GM18526 (cell line): ENCODE data around the gene HOXA4.

Source experiments
- POLR2A ChIP-seq: IDR thresholded peaks from 3 replicates; pipeline ENCODE4 v1.6.1; 2011; ENCODE audit not compliant: insufficient read length; ENCODE audit errors: extremely low read depth

Gene HOXA4

DNA sequence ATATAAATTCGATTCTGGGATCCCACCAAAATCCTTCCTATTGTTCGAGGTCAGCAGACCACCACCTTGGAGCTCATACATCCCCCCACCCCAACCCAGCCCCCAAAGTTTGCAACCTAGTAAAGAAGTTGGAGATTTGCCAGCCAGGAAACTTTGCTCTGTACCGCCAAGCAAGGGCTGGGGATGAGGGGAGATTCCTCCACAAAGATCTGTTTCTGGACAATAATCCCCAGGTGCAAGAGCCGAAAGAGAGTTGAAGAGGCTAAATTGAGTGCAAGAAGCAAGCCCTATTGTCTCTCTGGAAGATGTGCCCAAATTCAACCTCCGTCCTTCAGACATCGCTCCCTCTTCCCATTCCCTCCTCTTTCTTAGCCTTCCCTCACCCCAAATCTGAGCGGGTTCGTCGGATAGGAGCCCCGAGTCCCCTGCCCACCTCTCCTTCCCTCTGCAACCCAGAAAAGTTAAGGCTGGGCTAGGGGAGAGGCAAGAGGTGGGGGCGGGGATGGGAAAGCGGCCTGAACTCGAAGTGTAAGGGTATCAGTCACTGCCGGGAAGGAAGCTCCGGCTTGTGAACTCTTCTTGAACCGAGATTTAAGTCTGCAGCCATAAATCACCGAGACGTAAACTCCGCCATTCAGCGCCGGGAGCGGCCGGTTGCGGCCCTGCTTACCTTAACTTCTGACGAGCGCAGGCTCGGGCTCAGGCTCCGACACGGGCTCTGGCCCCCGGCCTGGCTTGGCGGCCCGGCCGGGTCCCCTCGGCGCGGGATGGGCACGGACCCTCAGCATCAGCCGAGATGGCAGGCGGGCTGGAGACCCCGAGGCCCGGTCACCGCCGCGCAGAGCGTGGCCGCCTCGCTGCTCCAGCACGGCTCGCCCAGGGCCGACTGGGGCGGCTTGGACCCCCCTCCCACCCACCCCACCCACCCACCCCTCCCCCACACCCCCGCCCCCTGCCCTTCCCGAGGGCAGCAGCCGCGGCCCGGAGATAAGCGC, 17.3 kb downstream of the HOXA4 start:
- no peak for TF ChIP-seq POLR2A

DNA sequence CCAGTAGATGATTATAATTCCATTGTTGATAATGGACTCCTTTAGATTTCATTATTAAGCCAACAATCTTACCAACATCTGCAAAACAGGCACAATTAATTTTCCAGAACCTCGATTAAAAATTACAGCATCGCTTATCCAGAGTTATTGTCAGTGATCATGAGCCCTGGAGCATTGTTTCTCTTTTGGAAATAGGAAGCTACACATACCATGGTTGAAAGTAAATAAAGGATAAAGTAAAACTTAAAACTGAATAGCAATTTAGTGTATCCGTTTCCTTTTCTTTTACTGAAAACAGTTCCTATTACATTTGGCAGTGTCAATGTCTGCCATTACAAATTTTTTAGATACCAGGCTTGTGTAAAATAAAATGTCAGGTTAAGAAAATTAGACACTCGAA, 18.2 kb downstream of the HOXA4 start:
- no peak for TF ChIP-seq POLR2A

DNA sequence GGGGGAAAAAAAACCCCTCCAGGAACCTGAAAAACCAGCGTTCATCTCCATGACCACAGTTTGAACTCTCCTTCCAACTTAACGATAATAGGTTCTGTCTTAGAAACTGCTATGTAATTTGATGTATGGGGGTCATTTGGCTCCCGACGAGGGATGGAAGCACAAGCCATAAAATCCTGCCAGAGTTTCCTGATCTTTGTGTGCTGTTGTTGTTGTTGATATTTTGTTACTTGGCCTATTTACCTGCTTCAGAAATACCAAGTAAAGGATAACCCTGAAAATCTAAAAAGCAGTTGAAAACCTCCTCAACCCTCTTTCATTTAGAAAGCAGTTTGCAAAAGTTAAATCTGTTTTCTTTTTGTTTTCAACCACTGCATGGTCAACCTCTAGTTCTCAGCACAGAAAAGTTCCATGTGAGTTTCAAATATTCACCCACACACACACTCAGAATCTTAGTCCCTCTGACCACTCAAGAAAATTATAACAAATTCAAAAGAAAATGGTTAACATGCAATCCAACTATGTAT, 18.7 kb downstream of the HOXA4 start:
- TF ChIP-seq POLR2A, result no peak

DNA sequence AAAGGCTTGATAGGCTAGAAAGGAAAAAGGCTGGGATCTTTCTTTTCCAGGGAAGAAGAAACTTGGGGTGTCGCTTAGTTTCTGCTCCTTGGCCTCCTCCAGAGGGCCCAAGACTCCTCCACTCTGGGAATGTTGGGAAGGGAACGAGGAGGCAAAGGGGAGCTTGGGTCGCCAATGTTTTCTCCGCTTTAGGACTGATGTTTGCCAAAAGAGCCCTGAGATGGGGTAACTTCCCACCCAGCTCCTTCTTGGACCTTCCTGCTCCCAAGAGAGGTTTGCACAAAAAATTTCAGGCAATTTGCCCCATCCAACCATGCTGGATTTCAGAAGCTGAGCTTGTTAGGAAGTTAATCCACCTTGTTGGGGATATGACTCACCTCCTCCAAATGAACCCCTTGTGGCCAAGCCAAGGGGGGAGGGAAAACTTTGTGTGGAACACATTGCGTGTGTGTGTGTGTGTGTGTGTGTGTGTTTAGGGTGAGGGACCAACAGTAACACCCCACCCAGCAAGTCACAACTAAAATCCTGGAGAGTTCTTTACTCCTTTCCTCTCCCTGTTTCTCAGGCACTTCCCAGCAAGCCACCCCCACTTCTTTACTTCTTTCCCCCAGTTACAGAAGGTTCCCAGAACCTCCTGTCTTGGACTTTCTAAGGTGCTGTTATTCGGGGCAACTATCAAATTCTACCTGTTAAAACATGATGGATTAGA, 19.4 kb downstream of the HOXA4 start:
- no peak for TF ChIP-seq POLR2A

DNA sequence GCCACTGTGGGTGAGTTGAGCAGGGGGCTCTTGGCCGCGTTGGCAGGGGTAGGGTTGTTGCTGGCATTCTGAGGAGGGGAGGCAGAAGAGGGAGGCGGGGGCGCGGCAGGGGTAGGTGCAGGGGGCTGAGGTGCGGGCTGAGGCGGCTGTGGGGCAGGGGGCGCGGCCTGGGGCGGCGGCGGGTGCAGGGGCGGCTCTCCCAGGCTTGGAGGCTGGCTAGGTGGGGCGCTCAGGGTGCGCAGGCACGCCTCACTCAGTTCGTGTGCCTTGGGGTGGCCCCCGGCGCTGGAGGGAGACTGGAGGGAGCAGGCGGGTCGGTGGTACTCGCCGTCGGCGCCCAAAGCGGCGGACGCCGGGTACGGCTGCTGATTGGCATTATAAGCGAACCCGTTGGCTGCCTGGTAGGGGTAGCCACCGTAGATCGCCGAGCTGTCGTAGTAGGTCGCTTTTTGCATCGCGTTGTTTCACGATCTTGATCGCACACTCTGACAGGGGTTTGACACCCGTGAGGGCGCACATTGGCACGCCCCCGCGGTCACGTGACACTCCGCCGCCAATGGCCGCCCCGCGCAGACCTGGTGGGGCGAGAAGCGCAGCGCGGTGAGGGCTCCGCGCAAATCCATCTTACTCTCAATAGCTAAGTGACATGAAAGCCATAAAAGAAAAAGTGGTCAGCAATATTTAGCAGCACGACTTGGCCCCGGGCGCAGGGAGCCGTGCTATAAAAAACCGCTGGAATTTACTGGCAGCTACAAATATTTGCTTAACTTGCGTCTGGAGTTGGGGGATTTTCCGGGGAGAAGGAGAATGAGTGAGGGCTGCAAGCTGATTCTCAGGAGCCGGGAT, 20.1 kb downstream of the HOXA4 start:
- no peak for TF ChIP-seq POLR2A

DNA sequence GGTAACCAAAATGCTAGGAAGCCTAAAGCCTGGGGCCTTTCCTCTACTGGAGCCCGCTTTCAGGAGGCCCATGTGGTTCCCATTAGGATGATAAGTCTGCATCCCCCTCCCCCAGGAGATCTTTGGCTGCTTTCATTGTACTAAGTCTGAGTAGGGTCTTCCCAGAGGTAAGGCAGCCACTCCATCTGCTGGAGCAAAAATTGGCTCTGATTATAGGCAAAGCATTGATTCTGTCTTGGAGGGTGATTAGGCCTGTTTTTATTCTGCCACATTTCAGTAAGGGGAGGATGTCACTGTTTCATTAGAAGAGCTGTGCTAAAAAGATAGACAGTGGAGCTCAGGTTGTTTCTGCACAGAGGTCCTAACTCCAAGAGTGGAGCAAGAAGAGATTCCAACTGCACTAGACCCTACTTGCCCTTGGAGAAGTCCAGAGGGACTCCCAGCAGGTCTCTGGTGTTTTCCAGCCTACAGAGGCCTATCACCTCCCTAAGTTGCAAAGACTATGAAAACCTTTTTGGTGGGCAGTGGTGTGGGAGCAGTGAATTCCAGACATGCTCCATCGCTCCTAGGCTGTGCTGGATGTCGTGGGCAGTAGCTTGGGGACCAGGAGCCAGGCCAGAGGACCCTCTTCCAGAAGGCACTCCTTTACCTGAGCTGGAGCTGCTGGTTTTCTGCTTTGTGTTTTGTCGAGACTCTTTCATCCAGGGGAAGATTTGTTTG, 20.9 kb downstream of the HOXA4 start:
- no peak for TF ChIP-seq POLR2A

DNA sequence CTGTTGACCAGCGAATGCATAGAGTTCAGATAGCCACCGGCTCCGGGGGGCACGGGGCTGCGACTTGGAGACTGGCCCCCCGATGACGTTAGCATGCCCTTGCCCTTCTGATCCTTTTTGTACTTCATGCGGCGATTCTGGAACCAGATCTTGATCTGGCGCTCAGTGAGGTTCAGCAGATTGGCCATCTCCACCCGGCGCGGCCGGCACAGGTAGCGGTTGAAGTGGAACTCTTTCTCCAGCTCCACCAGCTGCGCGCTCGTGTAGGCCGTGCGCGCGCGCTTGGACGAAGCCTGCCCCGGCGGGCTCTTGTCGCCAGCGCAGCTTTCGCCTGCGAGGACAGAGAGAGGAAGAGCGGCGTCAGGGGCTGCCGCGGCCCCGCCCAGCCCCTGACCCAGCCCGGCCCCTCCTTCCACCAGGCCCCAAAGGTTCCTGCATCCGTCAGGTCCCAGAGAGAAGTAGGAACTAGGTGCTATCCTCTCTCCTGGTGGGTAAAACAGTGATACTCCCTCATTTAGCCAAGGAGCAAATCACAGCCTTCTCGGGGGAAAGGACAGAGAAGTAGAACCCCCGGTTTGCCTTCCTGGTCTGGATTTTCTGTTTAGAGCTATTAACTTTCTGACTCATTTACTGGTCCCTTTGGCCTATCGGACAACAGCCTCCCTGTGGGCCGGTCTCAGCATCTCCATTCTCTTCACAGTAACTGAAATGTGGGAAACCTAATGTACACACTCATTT, 22.0 kb downstream of the HOXA4 start:
- no peak for TF ChIP-seq POLR2A

DNA sequence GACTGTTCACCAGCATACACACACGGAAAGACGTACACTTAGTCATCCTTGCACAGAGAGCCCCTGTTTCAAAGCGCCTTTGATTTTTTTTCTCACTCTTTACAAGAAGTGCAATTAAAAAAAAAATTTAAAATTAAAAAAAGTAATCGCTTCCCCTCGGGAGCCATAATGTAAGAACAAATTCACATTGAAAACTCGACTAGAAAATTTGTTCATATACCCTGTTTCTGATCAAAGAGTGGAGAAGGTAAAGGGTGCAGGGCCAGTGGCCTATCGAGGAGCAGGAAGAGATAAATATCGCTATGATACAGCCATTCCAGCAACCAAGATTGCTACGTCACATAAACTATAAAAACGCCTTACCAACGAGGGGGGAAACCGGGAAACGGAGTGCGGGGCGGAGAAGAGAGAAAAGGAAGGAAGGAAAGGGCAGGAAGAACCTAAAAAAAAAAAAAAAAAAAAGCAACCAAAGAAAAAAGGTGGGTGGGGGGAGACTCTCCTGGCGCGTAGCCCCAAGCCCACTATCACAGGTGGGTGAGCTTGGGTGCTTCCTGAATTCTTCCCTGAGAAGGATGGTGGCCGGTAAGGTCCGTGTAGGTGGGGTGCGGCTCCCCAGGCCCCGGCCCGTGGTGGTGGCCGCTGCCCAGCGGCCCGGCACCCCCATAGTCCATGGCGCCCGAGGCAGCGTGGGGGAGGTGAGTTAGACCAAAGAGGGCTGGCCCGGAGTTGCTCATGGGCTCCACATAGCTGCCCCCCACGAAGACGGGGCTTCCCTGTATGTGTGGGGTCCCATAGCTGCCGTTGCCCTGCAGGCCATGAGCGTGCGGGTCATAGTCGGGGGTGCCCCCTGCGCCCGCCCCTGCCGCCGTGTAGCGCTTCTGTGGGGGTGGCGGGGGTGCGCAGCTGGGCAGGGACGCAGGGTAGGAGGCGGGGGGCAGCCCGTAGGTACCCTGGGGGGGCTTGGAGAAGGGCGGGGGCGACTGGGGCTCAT, 22.9 kb downstream of the HOXA4 start:
- TF ChIP-seq POLR2A, result no peak

DNA sequence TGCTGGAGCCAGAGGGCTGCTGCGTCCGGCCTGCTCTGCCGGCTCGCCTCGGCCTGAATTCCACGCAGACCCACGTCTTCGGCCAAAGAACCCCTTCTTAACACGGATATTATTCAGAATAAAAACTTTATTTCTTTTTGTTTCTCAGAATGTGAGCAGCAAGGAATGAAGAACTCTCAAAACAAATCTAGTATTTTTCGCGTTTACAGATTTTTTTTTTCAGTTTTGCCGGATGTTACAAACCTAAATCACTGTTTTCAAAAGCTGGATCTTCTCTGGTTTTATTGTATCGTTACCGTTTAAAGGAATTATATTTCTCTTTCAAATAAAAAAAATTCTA, 23.7 kb downstream of the HOXA4 start:
- TF ChIP-seq POLR2A, result no peak

DNA sequence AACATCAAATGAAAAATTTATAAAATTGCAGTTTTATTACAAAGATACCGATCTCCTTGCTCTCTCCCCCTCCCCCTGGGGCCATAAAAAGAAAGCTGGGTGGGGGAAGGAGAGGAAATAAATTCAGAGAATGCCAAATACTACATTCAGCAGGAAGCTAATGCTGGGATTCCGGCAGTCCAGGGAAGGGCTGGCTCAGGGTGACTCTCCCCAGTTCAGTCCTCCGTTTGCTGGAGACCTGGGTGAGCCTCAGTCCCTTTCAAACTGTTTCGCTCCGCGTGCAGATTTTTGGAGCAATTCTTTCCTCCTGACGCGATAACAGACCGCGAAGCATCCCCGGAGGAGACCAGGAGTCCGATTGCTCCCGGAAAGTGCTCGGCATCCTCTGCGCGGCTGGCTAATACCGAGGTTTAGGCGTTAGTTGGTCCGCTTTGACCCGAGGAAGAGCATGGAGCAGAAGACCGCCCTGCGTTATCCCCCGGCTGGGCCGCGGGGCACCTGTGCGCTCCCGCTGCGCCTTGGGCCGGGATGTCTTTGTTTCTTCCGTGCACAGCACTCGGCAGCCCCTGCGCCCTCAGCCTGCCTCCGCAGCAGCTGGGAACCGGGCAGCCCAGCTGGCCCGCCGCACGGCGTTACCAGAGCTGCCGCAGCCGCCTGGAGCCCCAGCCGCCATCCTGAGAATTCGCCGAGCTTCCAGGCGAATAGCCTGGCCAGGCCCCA, 24.2 kb downstream of the HOXA4 start:
- no peak for TF ChIP-seq POLR2A

DNA sequence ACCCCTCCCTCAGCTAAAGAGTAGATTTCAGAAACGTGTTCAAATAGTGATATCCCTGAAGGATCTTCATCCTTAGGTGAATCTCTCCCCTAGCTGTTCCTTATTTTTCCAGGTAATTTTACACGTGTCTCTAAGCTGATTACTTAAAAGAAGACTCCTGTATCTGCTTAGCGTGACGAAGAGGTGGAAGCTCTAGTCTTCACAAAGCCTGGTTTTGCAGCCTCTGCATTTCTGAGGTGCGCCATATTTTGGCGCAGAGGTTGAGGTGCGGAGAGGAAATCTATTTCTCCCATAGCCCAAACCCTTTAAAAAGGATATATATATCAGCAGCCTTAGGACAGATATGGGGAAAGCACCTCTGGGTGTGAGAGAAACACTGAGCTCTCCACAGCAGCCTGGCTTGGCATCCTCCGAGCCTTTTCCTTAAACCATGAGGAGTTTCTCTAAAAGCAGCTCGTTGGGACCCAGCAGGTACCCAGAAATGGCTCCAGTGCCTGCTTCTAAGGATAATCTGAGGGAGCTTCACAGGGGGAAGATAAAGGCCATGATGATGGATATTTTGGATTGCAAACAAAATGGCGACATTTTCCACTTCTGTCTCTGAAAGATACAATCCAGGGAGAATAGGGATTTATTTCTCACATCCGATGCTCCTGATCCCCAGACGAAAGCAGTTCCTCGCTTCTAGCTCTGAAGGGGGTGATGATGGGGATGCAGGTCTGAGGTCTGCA, 25.1 kb downstream of the HOXA4 start:
- no peak for TF ChIP-seq POLR2A
